ENCODE measurements around the gene EPS15.

Gene EPS15

GRCh38 chr1:51552929-51553807 is 34.1 kb upstream of the EPS15 start:
- no peak overlapping the region for H3K4me3 ChIP-seq (ENCODE audit: low read depth, low read length)
- TF ChIP-seq, protein P1, sequence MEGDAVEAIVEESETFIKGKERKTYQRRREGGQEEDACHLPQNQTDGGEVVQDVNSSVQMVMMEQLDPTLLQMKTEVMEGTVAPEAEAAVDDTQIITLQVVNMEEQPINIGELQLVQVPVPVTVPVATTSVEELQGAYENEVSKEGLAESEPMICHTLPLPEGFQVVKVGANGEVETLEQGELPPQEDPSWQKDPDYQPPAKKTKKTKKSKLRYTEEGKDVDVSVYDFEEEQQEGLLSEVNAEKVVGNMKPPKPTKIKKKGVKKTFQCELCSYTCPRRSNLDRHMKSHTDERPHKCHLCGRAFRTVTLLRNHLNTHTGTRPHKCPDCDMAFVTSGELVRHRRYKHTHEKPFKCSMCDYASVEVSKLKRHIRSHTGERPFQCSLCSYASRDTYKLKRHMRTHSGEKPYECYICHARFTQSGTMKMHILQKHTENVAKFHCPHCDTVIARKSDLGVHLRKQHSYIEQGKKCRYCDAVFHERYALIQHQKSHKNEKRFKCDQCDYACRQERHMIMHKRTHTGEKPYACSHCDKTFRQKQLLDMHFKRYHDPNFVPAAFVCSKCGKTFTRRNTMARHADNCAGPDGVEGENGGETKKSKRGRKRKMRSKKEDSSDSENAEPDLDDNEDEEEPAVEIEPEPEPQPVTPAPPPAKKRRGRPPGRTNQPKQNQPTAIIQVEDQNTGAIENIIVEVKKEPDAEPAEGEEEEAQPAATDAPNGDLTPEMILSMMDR (IDR thresholded peaks at IDR 0.05; ENCODE audit: low read depth, low read length), result no peak

DNA sequence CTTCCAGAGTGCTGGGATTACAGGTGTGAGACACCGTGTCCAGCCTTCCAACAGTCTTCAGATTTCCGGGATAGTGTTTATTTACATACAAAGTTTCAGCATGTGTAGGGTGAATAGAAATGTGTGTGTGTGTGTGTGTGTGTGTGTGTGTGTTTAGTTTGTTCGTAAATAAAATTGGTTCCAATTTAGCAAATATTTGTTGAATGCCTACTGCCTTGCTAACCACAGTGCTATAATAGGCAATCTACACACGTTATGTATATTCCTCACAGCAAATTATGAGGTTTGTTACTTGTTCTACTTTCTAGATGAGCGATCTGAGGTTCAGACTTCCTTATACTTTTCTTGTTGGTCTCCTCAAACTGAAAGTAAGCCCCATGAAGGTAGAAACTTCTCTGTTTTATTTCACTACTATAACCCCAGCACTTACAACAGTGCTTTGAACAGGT is 32.8 kb upstream of the EPS15 start:
- H3K4me3 ChIP-seq (ENCODE audit: low read depth, low read length), result no peak overlapping the region
- TF ChIP-seq, protein P1 (IDR thresholded peaks at IDR 0.05; ENCODE audit: low read depth, low read length), result no peak

DNA sequence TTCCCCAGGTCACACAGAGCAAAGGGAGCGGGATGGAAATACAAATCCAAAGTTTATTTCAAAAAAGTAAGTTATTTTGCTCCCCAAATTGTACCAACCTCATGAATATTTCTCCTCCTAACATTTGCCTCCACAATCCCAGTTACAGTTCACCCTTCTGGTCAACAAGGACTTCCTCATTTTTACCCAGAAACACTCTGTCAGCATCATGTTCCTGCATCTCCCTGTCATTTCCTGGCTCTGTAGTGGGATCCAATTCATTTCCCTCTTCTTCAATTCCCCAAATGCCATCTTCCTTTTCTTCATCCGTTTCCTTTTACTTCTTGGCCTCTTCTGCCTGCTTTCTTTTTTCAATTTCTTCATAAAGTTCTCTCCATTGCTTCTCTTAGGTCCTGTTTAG is 32.0 kb upstream of the EPS15 start:
- H3K4me3 ChIP-seq (ENCODE audit: low read depth, low read length), result no peak overlapping the region
- TF ChIP-seq, protein P1 (IDR thresholded peaks at IDR 0.05; ENCODE audit: low read depth, low read length), result no peak

GRCh38 chr1:51549901-51550300 is 30.8 kb upstream of the EPS15 start:
- TF ChIP-seq, protein P1 (IDR thresholded peaks at IDR 0.05; ENCODE audit: low read depth, low read length), result no peak

GRCh38 chr1:51549016-51549619 is 30.1 kb upstream of the EPS15 start:
- no peak overlapping the region for H3K4me3 ChIP-seq (ENCODE audit: low read depth, low read length)

More at GRCh38 chr1:51549901-51550300, 30.8 kb upstream of the EPS15 start:
- no peak overlapping the region for H3K4me3 ChIP-seq (ENCODE audit: low read depth, low read length)

DNA sequence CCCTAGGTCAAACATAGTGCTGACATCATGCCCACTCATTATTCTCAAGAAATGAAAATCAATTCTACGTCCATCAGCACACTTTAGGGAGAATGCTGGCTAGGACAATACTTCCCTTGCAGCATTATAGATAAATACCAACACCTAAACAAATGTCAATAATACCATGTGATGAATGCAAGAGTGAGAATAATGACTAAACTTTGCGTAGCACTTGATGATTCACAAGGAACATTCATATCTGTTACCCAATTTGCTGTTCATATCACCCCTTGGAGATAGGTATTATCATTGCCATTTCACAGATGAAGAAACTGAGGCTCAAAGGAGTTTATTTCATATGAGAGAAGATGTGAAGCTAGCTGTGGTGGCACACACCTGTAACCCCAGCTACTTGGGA is 24.8 kb upstream of the EPS15 start:
- TF ChIP-seq, protein P1 (IDR thresholded peaks at IDR 0.05; ENCODE audit: low read depth, low read length), result no peak
- no peak overlapping the region for H3K4me3 ChIP-seq (ENCODE audit: low read depth, low read length)

More at GRCh38 chr1:51549016-51549619, 30.1 kb upstream of the EPS15 start:
- TF ChIP-seq, protein P1 (IDR thresholded peaks at IDR 0.05; ENCODE audit: low read depth, low read length), result no peak
